Epithelial cell of esophagus (primary cell): ENCODE measurements around the gene PPARD.
A peak's percentile ranks its signal among the peaks of the same experiment; 100 is the strongest.

Source experiments
- DNase-seq: peaks from one replicate; pipeline ENCODE4 v3.0.0; 2010; ENCODE audit warnings: low read depth
- H3K4me3 ChIP-seq: 2 replicates; pipeline ENCODE4 v1.5.1; 2011; ENCODE audit warnings: mild to moderate bottlenecking, low read length, control low read depth
- TF ChIP-seq, protein P1 (sequence below): IDR thresholded peaks from 2 replicates; pipeline ENCODE4 v1.5.1; 2011; ENCODE audit warnings: low read depth, mild to moderate bottlenecking, low read length, control low read depth, inconsistent platforms; ENCODE audit not compliant: insufficient read depth; ENCODE audit errors: missing control alignments

The PPARD gene

GRCh38 chr6:35367646-35368037 is 25.3 kb downstream of the PPARD start:
- no peak overlapping the region for H3K4me3 ChIP-seq
- DNase-seq, result no peak
- TF ChIP-seq, protein P1, sequence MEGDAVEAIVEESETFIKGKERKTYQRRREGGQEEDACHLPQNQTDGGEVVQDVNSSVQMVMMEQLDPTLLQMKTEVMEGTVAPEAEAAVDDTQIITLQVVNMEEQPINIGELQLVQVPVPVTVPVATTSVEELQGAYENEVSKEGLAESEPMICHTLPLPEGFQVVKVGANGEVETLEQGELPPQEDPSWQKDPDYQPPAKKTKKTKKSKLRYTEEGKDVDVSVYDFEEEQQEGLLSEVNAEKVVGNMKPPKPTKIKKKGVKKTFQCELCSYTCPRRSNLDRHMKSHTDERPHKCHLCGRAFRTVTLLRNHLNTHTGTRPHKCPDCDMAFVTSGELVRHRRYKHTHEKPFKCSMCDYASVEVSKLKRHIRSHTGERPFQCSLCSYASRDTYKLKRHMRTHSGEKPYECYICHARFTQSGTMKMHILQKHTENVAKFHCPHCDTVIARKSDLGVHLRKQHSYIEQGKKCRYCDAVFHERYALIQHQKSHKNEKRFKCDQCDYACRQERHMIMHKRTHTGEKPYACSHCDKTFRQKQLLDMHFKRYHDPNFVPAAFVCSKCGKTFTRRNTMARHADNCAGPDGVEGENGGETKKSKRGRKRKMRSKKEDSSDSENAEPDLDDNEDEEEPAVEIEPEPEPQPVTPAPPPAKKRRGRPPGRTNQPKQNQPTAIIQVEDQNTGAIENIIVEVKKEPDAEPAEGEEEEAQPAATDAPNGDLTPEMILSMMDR, result no peak

GRCh38 chr6:35368038-35368887 is 25.9 kb downstream of the PPARD start:
- peak; percentile 64 for DNase-seq
- no peak overlapping the region for H3K4me3 ChIP-seq
- TF ChIP-seq, protein P1, result no peak

DNA sequence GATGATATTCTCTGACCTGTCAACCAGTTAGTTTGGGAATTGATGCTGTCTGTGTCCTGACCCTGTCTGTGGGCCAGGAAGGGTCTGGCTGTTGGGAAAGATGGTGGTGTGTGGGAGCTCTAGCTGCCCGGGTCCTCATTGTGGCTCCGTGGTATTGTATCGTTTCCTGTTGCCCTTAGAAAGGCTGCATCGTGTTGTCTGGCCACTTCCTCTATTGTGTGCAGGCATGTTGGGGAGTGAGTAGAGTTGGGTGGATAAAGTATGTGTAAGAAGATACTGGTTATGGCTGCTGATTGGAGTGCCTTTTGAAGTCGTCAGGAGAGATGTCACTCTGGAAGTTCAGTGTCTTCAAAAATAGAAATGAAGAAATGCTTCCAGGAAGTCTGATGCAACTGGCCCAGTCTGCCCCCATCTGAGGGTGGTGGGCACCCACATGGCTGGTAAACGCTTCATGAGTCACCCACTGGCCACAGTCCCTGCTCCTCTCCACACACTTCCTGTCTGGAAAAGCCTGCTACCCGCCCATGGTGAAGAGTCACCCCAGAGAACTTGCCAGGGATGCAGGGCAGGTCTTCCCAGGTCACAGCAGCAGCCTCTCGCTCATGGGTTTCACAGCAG is 27.9 kb downstream of the PPARD start:
- DNase-seq, result peak; percentile 96
- no peak overlapping the region for H3K4me3 ChIP-seq
- TF ChIP-seq, protein P1, result no peak

DNA sequence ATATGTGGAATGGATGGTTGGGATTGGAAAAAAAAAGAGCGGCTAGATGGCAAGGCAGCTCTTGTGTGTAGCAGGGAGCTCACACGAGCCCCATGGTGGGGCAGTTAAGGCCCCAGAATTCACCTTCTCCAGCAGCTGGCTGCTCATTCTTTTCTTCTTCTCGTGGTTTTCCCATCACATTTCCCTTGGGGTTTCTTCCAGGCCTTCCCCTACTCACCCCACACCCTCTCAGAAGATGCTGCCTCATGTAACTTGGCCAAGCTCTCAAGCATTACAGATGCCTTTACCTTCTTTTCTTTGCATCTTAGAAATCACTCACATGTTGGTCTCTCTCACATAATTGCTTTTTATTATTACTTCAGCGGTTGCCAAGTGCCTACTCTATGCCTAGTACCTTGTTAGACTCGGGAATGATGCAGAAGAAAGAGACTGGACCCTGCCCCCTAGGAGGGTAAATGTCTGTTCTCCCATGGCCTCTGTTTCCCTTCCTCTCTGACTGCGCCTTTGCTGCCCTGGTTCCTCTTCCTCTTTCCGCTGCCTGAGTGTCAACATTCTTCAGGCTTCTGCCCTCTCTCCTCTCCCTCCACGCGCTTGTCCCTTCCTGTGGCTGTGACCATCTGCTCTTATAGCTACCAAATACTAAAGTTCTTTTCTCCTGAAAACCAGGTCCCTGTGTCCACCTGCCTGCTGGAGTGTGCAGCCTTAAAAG is 28.6 kb downstream of the PPARD start:
- H3K4me3 ChIP-seq, result no peak overlapping the region
- TF ChIP-seq, protein P1, result no peak
- DNase-seq, result no peak

DNA sequence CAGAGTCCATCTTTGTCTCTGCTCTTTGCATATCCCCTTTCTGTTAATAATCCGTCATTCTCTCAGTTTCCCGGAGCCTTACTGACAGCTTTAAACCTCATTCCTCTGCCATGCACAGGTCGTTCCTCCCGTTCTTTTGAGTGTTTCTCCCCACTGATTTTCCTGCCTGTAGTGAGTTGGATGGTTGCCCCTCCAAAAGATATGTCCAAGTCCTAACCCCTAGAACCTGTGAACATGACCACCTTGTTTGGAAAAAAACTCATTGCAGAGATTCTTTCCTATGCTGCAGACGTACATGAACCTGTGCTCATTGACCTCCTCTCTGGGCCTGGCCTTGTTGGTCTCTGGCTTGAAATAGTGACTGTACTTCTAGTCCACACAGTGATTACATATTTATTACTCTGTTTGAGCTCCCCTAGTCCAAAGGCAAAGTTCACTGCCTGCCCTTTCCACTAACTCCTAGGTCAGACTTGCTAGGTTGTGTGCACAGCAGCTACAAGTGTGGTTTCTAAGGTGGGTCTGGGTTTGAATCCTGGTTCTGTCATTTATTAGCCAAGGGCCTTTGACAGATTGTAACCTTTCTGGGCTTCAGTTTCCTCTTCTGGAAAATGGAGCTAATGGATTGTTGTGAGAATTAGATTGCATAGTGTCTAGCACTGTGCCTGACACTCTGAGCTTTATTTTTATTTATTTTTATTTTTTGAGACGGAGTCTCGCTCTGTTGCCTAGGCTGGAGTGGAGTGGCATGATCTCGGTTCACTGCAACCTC is 29.3 kb downstream of the PPARD start:
- no peak for DNase-seq
- TF ChIP-seq, protein P1, result no peak

DNA sequence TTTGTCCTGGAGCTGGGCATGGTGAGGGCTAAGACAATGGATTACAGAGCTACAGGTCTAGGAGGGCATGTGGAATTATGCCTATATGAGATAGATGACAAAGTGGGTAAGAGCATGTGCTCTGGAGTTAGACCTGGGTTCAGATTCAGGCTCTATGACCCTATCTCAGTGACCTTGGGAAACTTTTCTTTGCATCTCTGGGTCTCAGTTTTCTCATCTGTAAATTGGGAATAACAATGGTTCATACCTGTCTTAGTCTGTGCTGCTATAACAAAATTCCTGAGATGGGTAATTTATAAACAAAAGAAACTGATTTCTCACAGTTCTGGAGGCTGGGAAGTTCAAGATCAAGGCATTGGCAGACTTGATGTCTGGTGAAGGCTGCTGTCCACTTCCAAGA is 30.3 kb downstream of the PPARD start:
- H3K4me3 ChIP-seq, result no peak overlapping the region
- TF ChIP-seq, protein P1, result no peak
- DNase-seq, result no peak

More for the DNA sequence above, 29.3 kb downstream of the PPARD start:
- no peak overlapping the region for H3K4me3 ChIP-seq
